Kidney epithelial cell (primary cell): Measurements from ENCODE around the gene CDH12. TPM values are rescaled to one million over a fixed set of nuclear protein-coding genes. Genes with fewer than 3 reads are reported as not detected.
A peak's percentile ranks its signal among the peaks of the same experiment; 100 is the strongest.

Experiments
- DNase-seq: peaks from one replicate; pipeline ENCODE4 v3.0.0-alpha.2; 2010; ENCODE audit warnings: low read depth
- H3K27me3 ChIP-seq: 2 replicates; pipeline ENCODE4 v1.6.0; 2011; ENCODE audit warnings: low read length; ENCODE audit not compliant: control insufficient read depth, insufficient read depth
- H3K36me3 ChIP-seq: 2 replicates; pipeline ENCODE4 v1.5.1; 2011; ENCODE audit warnings: low read length; ENCODE audit not compliant: control insufficient read depth, insufficient read depth
- H3K4me3 ChIP-seq: 2 replicates; pipeline ENCODE4 v1.5.1; 2011; ENCODE audit warnings: low read depth, mild to moderate bottlenecking, control low read depth, low read length
- total RNA-seq: library from RNA; depleted of rRNA; stranded (reverse); fragments of >200 nt; gene quantifications from 2 replicates; pipeline ENCODE4 v1.2.3, GENCODE V29; 2015
- TF ChIP-seq, protein P1 (sequence below): IDR thresholded peaks from 2 replicates; pipeline ENCODE4 v1.5.1; 2011; ENCODE audit warnings: mild to moderate bottlenecking, moderate library complexity, low read length, control low read depth, inconsistent platforms; ENCODE audit not compliant: insufficient read depth, poor library complexity, severe bottlenecking

CDH12 gene
- total RNA-seq, 1 donor from 2014 or later, result not detected

DNA sequence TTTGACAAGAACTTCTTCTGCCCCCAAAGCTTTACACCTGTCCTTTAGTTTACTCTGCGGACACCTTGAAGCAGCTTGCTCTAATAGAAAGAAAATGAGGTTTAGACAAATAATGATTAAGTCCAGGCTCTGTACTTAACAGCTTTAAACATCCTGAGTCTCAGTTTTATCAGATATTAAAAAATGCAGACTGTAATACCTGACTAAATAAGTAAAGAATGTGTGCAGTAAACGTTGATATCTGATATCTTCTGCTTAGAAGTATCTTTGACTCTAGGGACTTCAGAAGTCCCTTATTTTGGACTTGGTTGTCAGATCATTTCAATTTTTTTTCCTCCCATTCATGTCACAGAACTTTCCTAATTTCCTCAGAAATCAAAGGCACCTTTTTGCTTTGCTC is 1060.4 kb downstream of the CDH12 start:
- Histone ChIP-seq H3K27me3 (no peaks in the 10 kb centered on the region), H3K36me3 (no peaks in the 10 kb centered on the region), H3K4me3 (no peak overlapping the region)
- TF ChIP-seq, protein P1, sequence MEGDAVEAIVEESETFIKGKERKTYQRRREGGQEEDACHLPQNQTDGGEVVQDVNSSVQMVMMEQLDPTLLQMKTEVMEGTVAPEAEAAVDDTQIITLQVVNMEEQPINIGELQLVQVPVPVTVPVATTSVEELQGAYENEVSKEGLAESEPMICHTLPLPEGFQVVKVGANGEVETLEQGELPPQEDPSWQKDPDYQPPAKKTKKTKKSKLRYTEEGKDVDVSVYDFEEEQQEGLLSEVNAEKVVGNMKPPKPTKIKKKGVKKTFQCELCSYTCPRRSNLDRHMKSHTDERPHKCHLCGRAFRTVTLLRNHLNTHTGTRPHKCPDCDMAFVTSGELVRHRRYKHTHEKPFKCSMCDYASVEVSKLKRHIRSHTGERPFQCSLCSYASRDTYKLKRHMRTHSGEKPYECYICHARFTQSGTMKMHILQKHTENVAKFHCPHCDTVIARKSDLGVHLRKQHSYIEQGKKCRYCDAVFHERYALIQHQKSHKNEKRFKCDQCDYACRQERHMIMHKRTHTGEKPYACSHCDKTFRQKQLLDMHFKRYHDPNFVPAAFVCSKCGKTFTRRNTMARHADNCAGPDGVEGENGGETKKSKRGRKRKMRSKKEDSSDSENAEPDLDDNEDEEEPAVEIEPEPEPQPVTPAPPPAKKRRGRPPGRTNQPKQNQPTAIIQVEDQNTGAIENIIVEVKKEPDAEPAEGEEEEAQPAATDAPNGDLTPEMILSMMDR, result no peak
- no peak for DNase-seq

DNA sequence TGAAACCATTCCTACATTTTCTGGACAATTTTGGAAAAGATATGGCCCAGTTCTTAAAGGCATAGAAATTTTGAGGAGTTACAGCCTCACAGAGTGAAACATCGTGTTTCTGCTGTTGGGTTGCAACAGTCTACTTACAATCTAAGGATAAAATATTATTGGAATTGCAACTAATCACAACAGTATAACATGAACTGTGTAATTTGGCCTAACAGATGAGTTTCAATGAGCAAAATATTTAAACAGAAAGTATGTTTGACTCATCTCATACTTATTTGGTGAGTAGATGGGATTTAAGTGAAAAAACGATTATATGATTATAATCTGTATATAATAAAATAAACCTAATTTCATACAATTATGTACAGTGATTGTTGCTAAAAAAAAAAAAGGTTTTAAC is 1061.8 kb downstream of the CDH12 start:
- Histone ChIP-seq H3K27me3 (no peaks in the 10 kb centered on the region), H3K4me3 (no peak overlapping the region), H3K36me3 (no peaks in the 10 kb centered on the region)
- DNase-seq, result no peak
- TF ChIP-seq, protein P1, result no peak

DNA sequence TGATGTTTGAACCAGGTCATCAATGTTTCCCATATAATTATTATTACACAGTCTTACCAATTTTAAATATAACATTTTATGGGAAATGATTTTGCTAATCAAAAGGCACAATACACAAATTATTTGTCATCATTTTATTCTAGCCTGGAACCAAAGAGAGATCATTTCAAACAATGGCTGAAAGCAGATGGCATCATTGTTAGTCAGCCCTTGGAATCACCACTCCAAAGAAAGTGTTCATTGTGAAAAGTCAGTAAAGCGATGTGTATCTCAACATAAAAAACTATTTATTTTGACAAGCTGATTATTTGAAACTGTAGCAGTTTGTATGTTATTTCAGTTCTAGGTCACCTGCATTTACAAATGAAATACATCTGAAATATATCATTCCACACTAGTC is 1068.7 kb downstream of the CDH12 start:
- no peak for DNase-seq
- TF ChIP-seq, protein P1, result no peak

DNA sequence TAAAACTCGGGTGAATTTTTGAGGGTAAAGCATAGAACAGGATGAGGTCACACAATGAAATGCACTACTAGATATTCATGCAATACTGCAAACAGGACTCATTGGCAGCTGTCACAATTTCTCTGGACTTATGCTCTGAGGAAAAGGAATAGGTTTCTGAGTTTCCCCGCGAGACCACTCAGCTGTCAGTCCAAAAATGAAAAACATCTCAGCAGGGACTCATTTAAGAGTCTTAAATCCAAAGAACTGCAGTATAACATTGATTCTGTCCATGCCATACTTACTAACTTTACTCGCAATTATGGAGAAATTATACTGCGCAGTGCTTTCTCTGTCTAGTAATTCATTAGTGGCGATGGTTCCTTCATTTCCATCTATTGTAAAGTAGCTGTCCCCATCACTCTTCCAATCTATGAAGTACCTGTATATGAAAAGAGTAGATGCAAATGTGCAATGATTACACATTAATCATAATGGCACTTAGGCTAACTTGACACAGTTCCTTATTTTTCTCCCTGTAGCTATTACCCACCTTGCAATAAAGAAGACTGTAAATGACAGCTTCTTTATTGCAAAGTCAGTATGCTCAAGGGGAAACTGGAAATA is 1070.0 kb downstream of the CDH12 start:
- Histone ChIP-seq H3K4me3 (no peak overlapping the region), H3K36me3 (no peaks in the 10 kb centered on the region), H3K27me3 (no peaks in the 10 kb centered on the region)
- TF ChIP-seq, protein P1, result no peak
- no peak for DNase-seq

More for the DNA sequence above, 1068.7 kb downstream of the CDH12 start:
- no peak overlapping the region for H3K4me3 ChIP-seq
- no peaks in the 10 kb centered on the region for H3K27me3 ChIP-seq
- no peaks in the 10 kb centered on the region for H3K36me3 ChIP-seq

DNA sequence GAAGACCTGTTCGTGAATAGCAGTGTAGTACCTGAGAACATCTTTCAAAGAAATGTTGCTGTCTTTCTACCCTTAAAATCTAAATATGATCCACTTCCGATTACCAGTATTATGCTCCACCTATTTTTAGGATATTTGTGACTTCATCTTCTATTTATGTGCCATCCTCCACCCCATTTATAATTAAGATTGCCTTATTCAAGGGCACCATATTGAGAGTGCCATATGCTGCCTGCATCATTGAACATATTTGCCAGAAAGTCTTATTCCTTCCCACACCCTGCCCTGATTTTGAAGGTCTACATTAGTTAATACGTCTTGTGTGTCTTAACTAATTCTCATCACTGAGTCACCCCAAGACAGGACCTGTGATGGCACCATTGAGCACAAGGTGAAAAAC is 1076.7 kb downstream of the CDH12 start:
- H3K27me3 ChIP-seq, result no peaks in the 10 kb centered on the region
- DNase-seq, result no peak
- TF ChIP-seq, protein P1, result no peak
- no peaks in the 10 kb centered on the region for H3K36me3 ChIP-seq
- no peak overlapping the region for H3K4me3 ChIP-seq

DNA sequence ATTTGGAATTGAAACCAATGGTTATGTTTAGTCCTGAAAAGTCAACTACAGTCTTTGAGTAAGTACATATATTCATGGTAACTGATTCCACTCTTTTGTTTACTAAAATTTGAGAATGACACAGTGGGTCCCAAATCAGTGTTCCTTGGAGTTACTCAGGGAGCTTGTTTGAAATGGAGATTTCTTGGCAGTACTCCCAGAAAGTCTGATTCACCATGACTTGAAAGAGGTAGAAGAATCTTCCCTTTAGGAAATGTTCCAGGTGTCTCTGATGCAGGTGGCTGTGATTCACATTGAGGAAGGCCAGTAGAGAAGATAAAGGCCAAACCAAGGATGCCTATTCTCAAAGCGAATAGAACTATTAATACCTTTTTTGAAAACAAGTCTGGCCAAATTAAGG is 1078.3 kb downstream of the CDH12 start:
- no peaks in the 10 kb centered on the region for H3K27me3 ChIP-seq
- H3K4me3 ChIP-seq, result no peak overlapping the region
- TF ChIP-seq, protein P1, result no peak
- H3K36me3 ChIP-seq, result no peaks in the 10 kb centered on the region
- DNase-seq, result peak; percentile 73
